Endodermal cell (in vitro differentiated cells): ENCODE data around the gene CCSER1. TPM values are rescaled to one million over a fixed set of nuclear protein-coding genes. Genes with fewer than 3 reads are reported as not detected.

Source experiments
- DNase-seq: peaks from one replicate; pipeline ENCODE4 v3.0.0-alpha.2; 2017
- H3K27ac ChIP-seq: 2 replicates; pipeline ENCODE4 v1.5.1; 2013; ENCODE audit warnings: mild to moderate bottlenecking, low read depth, low read length, moderate library complexity
- H3K27me3 ChIP-seq: 2 replicates; pipeline ENCODE4 v1.6.1; 2013; ENCODE audit warnings: mild to moderate bottlenecking, low read length, moderate library complexity; ENCODE audit not compliant: insufficient read depth, control insufficient read depth, poor library complexity, severe bottlenecking
- H3K36me3 ChIP-seq: 2 replicates; pipeline ENCODE4 v1.7.0; 2013; ENCODE audit warnings: mild to moderate bottlenecking, low read length, moderate library complexity; ENCODE audit not compliant: control insufficient read depth, insufficient read depth
- H3K4me1 ChIP-seq: one replicate; pipeline ENCODE4 v1.7.0; 2013; ENCODE audit warnings: low read length; ENCODE audit not compliant: control insufficient read depth, insufficient read depth
- H3K4me3 ChIP-seq: 2 replicates; pipeline ENCODE4 v1.5.1; 2013; ENCODE audit warnings: mild to moderate bottlenecking, low read length, moderate library complexity
- H3K9ac ChIP-seq: 2 replicates; pipeline ENCODE4 v1.6.1; 2013; ENCODE audit warnings: mild to moderate bottlenecking, low read length, moderate library complexity; ENCODE audit not compliant: poor library complexity, severe bottlenecking; ENCODE audit errors: extremely low read depth
- H3K9me3 ChIP-seq: 2 replicates; pipeline ENCODE4 v1.6.1; 2013; ENCODE audit warnings: mild to moderate bottlenecking, low read length, moderate library complexity; ENCODE audit not compliant: control insufficient read depth
- H3K27ac Mint-ChIP-seq: 2 replicates; pipeline ENCODE4 v1.8.0; 2020; ENCODE audit warnings: mixed read lengths
- H3K27me3 Mint-ChIP-seq: 2 replicates; pipeline ENCODE4 v1.8.0; 2021; ENCODE audit warnings: mild to moderate bottlenecking, mixed read lengths; ENCODE audit not compliant: insufficient read depth
- H3K36me3 Mint-ChIP-seq: 2 replicates; pipeline ENCODE4 v1.8.0; 2020; ENCODE audit warnings: low read depth, mixed read lengths
- H3K4me1 Mint-ChIP-seq: 2 replicates; pipeline ENCODE4 v1.8.0; 2020; ENCODE audit warnings: mixed read lengths
- H3K4me3 Mint-ChIP-seq: 2 replicates; pipeline ENCODE4 v1.8.0; 2020; ENCODE audit warnings: mild to moderate bottlenecking, moderate library complexity, mixed read lengths
- H3K9me3 Mint-ChIP-seq: 2 replicates; pipeline ENCODE4 v1.8.0; 2020; ENCODE audit warnings: mild to moderate bottlenecking, mixed read lengths
- WGBS, 2 experiments: methylation state at CpG; one replicate each; pipeline versions ENCODE4 v1.1.5 to v1.1.7; 2013; ENCODE audit warnings: missing lambda C conversion rate in 2 of 2, mixed read lengths in 1 of 2; ENCODE audit not compliant: insufficient coverage in 1 of 2, insufficient read length in 1 of 2; 5-methylcytosine and 5-hydroxymethylcytosine counted together
- total RNA-seq, 2 donors: library from RNA; stranded (reverse); fragmentation: NEBNext Ultra II Directional in 1 of 2; extraction: Animal tissue kit (Norgen Biotek cat#: 25700) in 1 of 2; gene quantifications; 2 replicates in 1 of 2; 3 replicates in 1 of 2; pipeline ENCODE4 v1.2.1, GENCODE V29; 2021
- TF ChIP-seq, protein P1 (sequence below): fragments of 200-600 bp; sonication (generic); conservative IDR thresholded peaks from 2 replicates; pipeline ENCODE4 v1.5.0; 2021; ENCODE audit warnings: antibody characterized with exemption, mild to moderate bottlenecking

Gene CCSER1
- total RNA-seq, 2 donors from 2014 or later = 1.1 to 2.2 TPM

DNA sequence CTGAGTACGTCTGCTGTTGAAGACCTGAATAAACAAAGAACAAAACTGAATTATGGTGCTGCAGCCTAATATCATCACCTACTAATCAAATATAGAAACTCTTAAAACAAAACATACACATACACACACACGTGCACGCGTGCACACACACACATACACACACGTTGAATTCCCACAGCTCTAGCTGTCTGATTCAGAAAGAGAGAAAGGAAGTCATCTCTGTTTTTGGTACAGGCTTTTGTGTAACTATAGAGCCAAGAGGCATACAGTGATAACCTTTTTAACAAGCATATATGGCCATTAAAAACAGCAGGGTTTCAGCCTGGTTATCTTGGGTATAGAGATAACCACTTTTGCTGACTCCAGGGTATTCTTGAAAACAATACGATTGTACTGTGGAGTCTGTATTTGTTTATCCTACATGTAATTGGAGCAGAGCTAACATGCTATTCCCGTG is 823.2 kb downstream of the CCSER1 start:
- H3K36me3 Mint-ChIP-seq = no peaks in the 10 kb centered on the region
- Histone ChIP-seq H3K27me3 (no peaks in the 10 kb centered on the region), H3K4me1 (peaks cover 9% of the 10 kb centered on the region), H3K27ac (no peak overlapping the region), H3K36me3 (no peaks in the 10 kb centered on the region), H3K9me3 (no peaks in the 10 kb centered on the region), H3K9ac (no peak overlapping the region), H3K4me3 (peak overlapping the region; percentile 25)
- H3K4me1 Mint-ChIP-seq = peaks cover 9% of the 10 kb centered on the region
- TF ChIP-seq, protein P1, sequence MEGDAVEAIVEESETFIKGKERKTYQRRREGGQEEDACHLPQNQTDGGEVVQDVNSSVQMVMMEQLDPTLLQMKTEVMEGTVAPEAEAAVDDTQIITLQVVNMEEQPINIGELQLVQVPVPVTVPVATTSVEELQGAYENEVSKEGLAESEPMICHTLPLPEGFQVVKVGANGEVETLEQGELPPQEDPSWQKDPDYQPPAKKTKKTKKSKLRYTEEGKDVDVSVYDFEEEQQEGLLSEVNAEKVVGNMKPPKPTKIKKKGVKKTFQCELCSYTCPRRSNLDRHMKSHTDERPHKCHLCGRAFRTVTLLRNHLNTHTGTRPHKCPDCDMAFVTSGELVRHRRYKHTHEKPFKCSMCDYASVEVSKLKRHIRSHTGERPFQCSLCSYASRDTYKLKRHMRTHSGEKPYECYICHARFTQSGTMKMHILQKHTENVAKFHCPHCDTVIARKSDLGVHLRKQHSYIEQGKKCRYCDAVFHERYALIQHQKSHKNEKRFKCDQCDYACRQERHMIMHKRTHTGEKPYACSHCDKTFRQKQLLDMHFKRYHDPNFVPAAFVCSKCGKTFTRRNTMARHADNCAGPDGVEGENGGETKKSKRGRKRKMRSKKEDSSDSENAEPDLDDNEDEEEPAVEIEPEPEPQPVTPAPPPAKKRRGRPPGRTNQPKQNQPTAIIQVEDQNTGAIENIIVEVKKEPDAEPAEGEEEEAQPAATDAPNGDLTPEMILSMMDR = no peak
- DNase-seq = no peak
- whole genome bisulfite sequencing, 2 experiments = 85% methylated on average over 7 of the region's 7 CpGs; no CpG with 5 or more reads in 1 of the 2 experiments
- H3K27me3 Mint-ChIP-seq = no peaks in the 10 kb centered on the region
- no peak overlapping the region for H3K4me3 Mint-ChIP-seq
- no peaks in the 10 kb centered on the region for H3K9me3 Mint-ChIP-seq
- H3K27ac Mint-ChIP-seq = no peak overlapping the region

DNA sequence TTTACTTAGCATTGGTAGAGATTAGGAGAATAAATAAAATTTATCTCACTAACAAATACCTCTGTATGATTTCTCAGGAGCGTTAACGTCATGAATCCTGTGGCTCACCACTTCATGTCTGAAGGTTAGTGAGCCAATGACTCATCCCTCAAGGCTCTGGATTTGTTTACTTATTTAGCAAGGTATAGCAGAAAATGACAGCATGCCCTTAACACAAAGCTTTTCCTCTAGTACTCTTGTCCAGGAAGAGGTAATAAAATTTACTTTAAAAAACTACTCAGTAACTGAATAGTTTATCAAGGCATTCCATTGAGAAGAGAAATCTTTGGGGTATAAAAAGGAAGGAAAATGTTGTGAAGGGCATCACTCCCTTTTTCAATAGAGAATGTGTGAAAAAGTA is 823.8 kb downstream of the CCSER1 start:
- WGBS, 2 experiments = 40 to 46% methylated on average over 1 to 2 of the region's 2 CpGs
- peaks cover 9% of the 10 kb centered on the region for H3K4me1 Mint-ChIP-seq
- H3K36me3 Mint-ChIP-seq = no peaks in the 10 kb centered on the region
- H3K27ac Mint-ChIP-seq = no peak overlapping the region
- TF ChIP-seq, protein P1 = no peak
- DNase-seq = no peak
- peaks cover 9% of the 10 kb centered on the region for H3K4me1 ChIP-seq
- H3K36me3 ChIP-seq = no peaks in the 10 kb centered on the region
- H3K9ac ChIP-seq = no peak overlapping the region
- H3K27me3 ChIP-seq = no peaks in the 10 kb centered on the region
- no peak overlapping the region for H3K4me3 Mint-ChIP-seq
- no peak overlapping the region for H3K4me3 ChIP-seq
- H3K9me3 Mint-ChIP-seq = no peaks in the 10 kb centered on the region
- no peaks in the 10 kb centered on the region for H3K27me3 Mint-ChIP-seq
- H3K9me3 ChIP-seq = no peaks in the 10 kb centered on the region
- H3K27ac ChIP-seq = no peak overlapping the region

DNA sequence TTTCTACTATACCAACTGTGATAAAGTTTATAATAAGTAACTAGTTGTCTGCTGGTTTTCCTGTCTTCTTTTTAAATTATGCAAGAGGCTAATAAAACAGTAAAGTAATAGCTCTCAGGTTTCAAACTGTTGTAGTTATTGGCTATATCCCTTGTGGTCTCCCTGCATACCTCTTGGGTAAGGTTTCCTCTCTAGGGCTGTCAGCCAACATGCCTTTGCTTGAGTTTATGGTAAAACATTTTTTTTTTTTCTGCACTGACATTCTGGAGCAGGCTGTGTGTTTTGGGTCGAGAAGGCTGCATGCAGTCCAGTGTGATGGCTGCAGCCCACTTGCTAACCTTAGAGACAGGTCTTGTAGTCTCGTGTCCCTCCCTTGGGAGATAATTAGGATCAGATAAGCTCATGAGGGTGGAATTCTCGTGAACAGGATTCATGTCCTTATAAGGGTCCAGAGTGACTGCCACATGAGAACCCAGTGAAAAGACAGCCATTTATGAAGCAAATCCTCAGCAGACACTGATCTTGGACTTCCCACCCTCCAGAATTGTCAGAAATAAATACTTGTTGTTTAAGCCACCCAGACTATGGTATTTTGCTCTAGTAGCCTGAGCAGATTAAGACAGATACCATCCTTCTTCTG is 831.2 kb downstream of the CCSER1 start:
- H3K4me1 ChIP-seq = no peaks in the 10 kb centered on the region
- Mint-ChIP-seq H3K27ac (peak overlapping the region; percentile 61), H3K9me3 (no peaks in the 10 kb centered on the region), H3K4me3 (no peak overlapping the region), H3K4me1 (peaks cover 5% of the 10 kb centered on the region), H3K36me3 (no peaks in the 10 kb centered on the region), H3K27me3 (no peaks in the 10 kb centered on the region)
- H3K4me3 ChIP-seq = no peak overlapping the region
- no peaks in the 10 kb centered on the region for H3K27me3 ChIP-seq
- H3K9ac ChIP-seq = no peak overlapping the region
- peaks cover 12% of the 10 kb centered on the region for H3K9me3 ChIP-seq
- no peak for DNase-seq
- 89% methylated on average over 3 of the region's 3 CpGs; no CpG with 5 or more reads in 1 of the 2 experiments for WGBS, 2 experiments
- TF ChIP-seq, protein P1 = no peak
- H3K36me3 ChIP-seq = no peaks in the 10 kb centered on the region
- H3K27ac ChIP-seq = no peak overlapping the region
